Keratinocyte (primary cell): Measurements from ENCODE around the gene PPP1R16B. TPM values are rescaled to one million over a fixed set of nuclear protein-coding genes. Genes with fewer than 3 reads are reported as not detected.

Experiments used
- DNase-seq: peaks from one replicate; pipeline ENCODE4 v3.0.0-alpha.2; 2011; ENCODE audit warnings: low read depth, missing footprints, low spot score
- FAIRE-seq: peaks from 2 replicates; lab custom pipeline; 2011; peaks lifted over from hg19 to GRCh38; lab: Jason Lieb, UNC
- H2AFZ ChIP-seq: 2 replicates; pipeline ENCODE4 v1.6.0; 2012; ENCODE audit warnings: low read length, control low read depth, inconsistent platforms; ENCODE audit not compliant: control insufficient read depth
- H3K27ac ChIP-seq: 2 replicates; pipeline ENCODE4 v1.5.1; 2011; ENCODE audit warnings: low read length; ENCODE audit not compliant: control insufficient read depth, insufficient read depth
- H3K27me3 ChIP-seq: 3 replicates; pipeline ENCODE4 v1.6.0; 2011; ENCODE audit warnings: low read length; ENCODE audit not compliant: control insufficient read depth, insufficient read depth; ENCODE audit errors: extremely low read depth
- H3K36me3 ChIP-seq, 2 experiments: 2 replicates in 1 of 2; 3 replicates in 1 of 2; pipeline ENCODE4 v1.5.1; 2011; ENCODE audit warnings: low read length in 2 of 2, mild to moderate bottlenecking in 1 of 2; ENCODE audit not compliant: control insufficient read depth in 2 of 2, insufficient read depth in 2 of 2; ENCODE audit errors: extremely low read depth in 1 of 2
- H3K4me1 ChIP-seq: 3 replicates; pipeline ENCODE4 v1.5.1; 2011; ENCODE audit warnings: low read length; ENCODE audit not compliant: control insufficient read depth, insufficient read depth; ENCODE audit errors: extremely low read depth
- H3K4me2 ChIP-seq: 3 replicates; pipeline ENCODE4 v1.6.0; 2011; ENCODE audit warnings: low read depth, low read length; ENCODE audit not compliant: control insufficient read depth, insufficient read depth; ENCODE audit errors: extremely low read depth
- H3K4me3 ChIP-seq, 3 experiments: fragments of 200-600 bp in 1 of 3; sonication (generic) in 1 of 3; 2 replicates in 2 of 3; 3 replicates in 1 of 3; pipeline ENCODE4 v1.5.1; 2011 to 2016; ENCODE audit warnings: low read length in 3 of 3, mild to moderate bottlenecking in 3 of 3, control low read depth in 2 of 3, inconsistent platforms in 1 of 3, low read depth in 1 of 3, mixed read lengths in 1 of 3, mixed run types in 1 of 3, moderate library complexity in 1 of 3; ENCODE audit not compliant: control insufficient read depth in 2 of 3, insufficient read depth in 2 of 3; ENCODE audit errors: extremely low read depth in 1 of 3
- H3K79me2 ChIP-seq: 2 replicates; pipeline ENCODE4 v1.6.0; 2012; ENCODE audit warnings: low read length; ENCODE audit not compliant: control insufficient read depth, insufficient read depth
- H3K9ac ChIP-seq: 3 replicates; pipeline ENCODE4 v1.6.0; 2011; ENCODE audit warnings: low read length; ENCODE audit not compliant: control insufficient read depth, insufficient read depth; ENCODE audit errors: extremely low read depth
- H3K9me1 ChIP-seq: 3 replicates; pipeline ENCODE4 v1.6.0; 2011; ENCODE audit warnings: low read length; ENCODE audit not compliant: control insufficient read depth, insufficient read depth; ENCODE audit errors: extremely low read depth
- H3K9me3 ChIP-seq: 2 replicates; pipeline ENCODE4 v1.5.1; 2012; ENCODE audit warnings: low read depth, low read length; ENCODE audit not compliant: control insufficient read depth
- H4K20me1 ChIP-seq: 3 replicates; pipeline ENCODE4 v1.6.0; 2011; ENCODE audit warnings: low read length; ENCODE audit not compliant: control insufficient read depth, insufficient read depth; ENCODE audit errors: extremely low read depth
- EZH2 ChIP-seq: IDR thresholded peaks from one replicate; pipeline ENCODE4 v1.6.1; 2012; ENCODE audit warnings: inconsistent platforms, mild to moderate bottlenecking, low read length, moderate library complexity
- dilution Hi-C: fragments of 300-500 bp; cut with MboI; formaldehyde crosslinking; loops from one replicate; pipeline ENCODE4 v1.7.0; 2020; ENCODE audit warnings: low sequenced_read_pairs; ENCODE audit not compliant: extremely low pct_ligation_motif_present
- polyA plus RNA-seq, 5 experiments: library from polyadenylated mRNA; depleted of rRNA in 3 of 5; stranded (reverse) in 3 of 5; stranded (forward) in 1 of 5; unstranded in 1 of 5; fragments of >200 nt; gene quantifications; 1 replicate in 1 of 5; 2 replicates in 3 of 5; 3 replicates in 1 of 5; pipeline versions ENCODE4 v1.2.1 to v1.2.3, GENCODE V29; 2011 to 2012; ENCODE audit warnings: missing spikeins in 2 of 5, low read depth in 1 of 5, low replicate concordance in 1 of 5
- TF ChIP-seq, protein P1 (sequence below), 3 experiments: IDR thresholded peaks in 1 of 3; conservative IDR thresholded peaks in 1 of 3; optimal IDR thresholded peaks in 1 of 3; 2 replicates in 2 of 3; 3 replicates in 1 of 3; pipeline versions ENCODE3 to v1.5.1; 2011; ENCODE audit warnings: low read length in 3 of 3, mild to moderate bottlenecking in 3 of 3, moderate library complexity in 2 of 3, control low read depth in 1 of 3, inconsistent platforms in 1 of 3; ENCODE audit not compliant: insufficient read depth in 2 of 3; ENCODE audit errors: extremely low read depth in 1 of 3

Gene PPP1R16B
- polyA plus RNA-seq, 1 donor (not counting 4 experiments of a cell fraction or from before 2014, with no cell fraction given), result not detected

DNA sequence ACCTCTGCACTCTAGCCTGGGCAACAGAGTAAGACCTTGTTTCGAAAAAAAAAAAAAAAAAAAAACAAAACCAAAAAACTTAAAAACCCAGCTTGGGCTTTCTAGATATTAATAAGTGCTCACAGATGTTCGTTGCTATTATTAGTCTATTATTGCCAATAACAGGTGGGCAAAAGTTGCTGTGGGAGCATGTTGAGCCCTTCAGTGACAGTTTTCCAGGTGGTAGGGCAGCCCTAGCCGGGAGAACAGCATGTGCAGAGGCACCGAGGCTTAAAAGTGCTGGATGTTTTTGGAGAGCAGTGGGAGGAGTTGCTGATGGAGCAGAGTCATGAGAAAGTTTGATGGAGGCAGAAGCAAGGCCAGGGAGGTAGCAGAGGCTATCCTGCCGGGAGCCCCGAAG lies 4.4 kb downstream of the PPP1R16B start:
- Histone ChIP-seq H2AFZ (no peak overlapping the region), H3K36me3 (no peaks in the 10 kb centered on the region), H3K27me3 (peaks cover 52% of the 10 kb centered on the region), H3K79me2 (no peaks in the 10 kb centered on the region), H3K4me3 (no peak overlapping the region), H3K4me1 (no peaks in the 10 kb centered on the region), H4K20me1 (no peaks in the 10 kb centered on the region), H3K9me1 (no peaks in the 10 kb centered on the region), H3K9me3 (no peaks in the 10 kb centered on the region), H3K27ac (no peak overlapping the region), H3K4me2 (no peak overlapping the region), H3K9ac (no peak overlapping the region)
- no peak for DNase-seq
- no peak for FAIRE-seq
- dilution Hi-C loops, result no loop called here
- no peak for TF ChIP-seq EZH2
- TF ChIP-seq, protein P1, sequence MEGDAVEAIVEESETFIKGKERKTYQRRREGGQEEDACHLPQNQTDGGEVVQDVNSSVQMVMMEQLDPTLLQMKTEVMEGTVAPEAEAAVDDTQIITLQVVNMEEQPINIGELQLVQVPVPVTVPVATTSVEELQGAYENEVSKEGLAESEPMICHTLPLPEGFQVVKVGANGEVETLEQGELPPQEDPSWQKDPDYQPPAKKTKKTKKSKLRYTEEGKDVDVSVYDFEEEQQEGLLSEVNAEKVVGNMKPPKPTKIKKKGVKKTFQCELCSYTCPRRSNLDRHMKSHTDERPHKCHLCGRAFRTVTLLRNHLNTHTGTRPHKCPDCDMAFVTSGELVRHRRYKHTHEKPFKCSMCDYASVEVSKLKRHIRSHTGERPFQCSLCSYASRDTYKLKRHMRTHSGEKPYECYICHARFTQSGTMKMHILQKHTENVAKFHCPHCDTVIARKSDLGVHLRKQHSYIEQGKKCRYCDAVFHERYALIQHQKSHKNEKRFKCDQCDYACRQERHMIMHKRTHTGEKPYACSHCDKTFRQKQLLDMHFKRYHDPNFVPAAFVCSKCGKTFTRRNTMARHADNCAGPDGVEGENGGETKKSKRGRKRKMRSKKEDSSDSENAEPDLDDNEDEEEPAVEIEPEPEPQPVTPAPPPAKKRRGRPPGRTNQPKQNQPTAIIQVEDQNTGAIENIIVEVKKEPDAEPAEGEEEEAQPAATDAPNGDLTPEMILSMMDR (optimal IDR thresholded peaks at IDR 0.05 in 1 of 3, IDR thresholded peaks at IDR 0.05 in 1 of 3, conservative IDR thresholded peaks at IDR 0.05 in 1 of 3; ENCODE audit: extremely low read depth in 1 of 3, insufficient read depth in 2 of 3, low read length in 3 of 3), result no peak

DNA sequence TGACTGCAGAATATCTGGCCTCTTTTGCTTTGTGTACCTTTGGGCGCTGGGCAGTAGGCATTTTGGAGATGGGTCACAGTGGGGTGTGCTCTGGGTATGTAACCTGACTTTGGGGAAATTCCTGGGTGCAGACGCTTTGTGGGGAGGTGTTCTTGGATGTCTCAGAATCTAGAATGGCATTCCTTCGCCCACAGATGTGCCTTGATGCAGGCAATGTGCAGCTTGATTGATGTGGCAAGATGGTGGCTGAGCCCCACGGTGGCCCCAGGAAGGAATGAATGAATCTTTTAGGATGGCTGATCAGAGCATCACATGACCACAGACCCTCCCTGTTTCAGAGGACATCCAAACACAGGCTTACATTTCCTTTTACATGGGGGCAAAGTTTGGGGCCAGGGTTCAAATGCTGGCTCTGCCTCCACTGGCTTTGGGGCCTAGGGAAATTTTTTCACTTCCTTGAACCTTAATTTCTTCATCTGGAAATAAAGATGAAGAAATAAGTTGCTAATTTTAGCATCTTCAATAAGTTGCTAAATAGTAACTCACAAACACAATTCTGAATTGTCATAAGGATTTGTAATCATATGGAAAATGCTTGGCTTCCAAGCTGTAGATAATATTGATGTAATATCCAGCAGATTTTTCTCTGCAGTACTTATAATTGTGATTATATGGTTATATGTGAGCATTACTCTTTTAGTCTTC lies 5.6 kb downstream of the PPP1R16B start:
- Histone ChIP-seq H3K36me3 (no peaks in the 10 kb centered on the region), H2AFZ (no peak overlapping the region), H3K79me2 (no peaks in the 10 kb centered on the region), H3K9me3 (no peaks in the 10 kb centered on the region), H3K27ac (no peak overlapping the region), H3K27me3 (peaks cover 41% of the 10 kb centered on the region), H3K4me3 (no peak overlapping the region), H4K20me1 (no peaks in the 10 kb centered on the region), H3K9ac (no peak overlapping the region), H3K4me1 (no peaks in the 10 kb centered on the region), H3K9me1 (no peaks in the 10 kb centered on the region), H3K4me2 (no peak overlapping the region)
- DNase-seq (no peak), FAIRE-seq (no peak)
- TF ChIP-seq, protein P1 (optimal IDR thresholded peaks at IDR 0.05 in 1 of 3, IDR thresholded peaks at IDR 0.05 in 1 of 3, conservative IDR thresholded peaks at IDR 0.05 in 1 of 3; ENCODE audit: extremely low read depth in 1 of 3, insufficient read depth in 2 of 3, low read length in 3 of 3), result no peak
- no peak for TF ChIP-seq EZH2
- dilution Hi-C loops, result no loop called here
